GM18520 (cell line): ENCODE measurements around the gene SHMT1.
"Not testable (repeated sequence)": the region's sequence is repeated elsewhere in the genome, so short reads cannot be mapped to it uniquely, and the experiment has no call there.

ENCODE experiments used
- ATAC-seq: cut with Tn5 transposase; IDR thresholded peaks from one replicate; pipeline ENCODE4 v1.9.1; 2021; ENCODE audit not compliant: unreplicated experiment

The SHMT1 gene

GRCh38 chr17:18363101-18364049 lies at the start of gene SHMT1:
TSS of gene SHMT1 (minus strand) at chr17:18363550. CDS start at chr17:18355981, 7,569 bp downstream.
- peak; percentile 97 for ATAC-seq

GRCh38 chr17:18412001-18412538 lies 48.7 kb upstream of the SHMT1 start:
- ATAC-seq, result peak; percentile 43

GRCh38 chr17:18411377-18411864 lies 48.1 kb upstream of the SHMT1 start:
- not testable (repeated sequence) for ATAC-seq

- not testable (repeated sequence) for ATAC-seq
Observed at GRCh38 chr17:18410736-18411135, 47.4 kb upstream of the SHMT1 start.

- not testable (repeated sequence) for ATAC-seq
Observed at GRCh38 chr17:18409321-18409720, 46.0 kb upstream of the SHMT1 start.

- ATAC-seq, result not testable (repeated sequence)
Observed at GRCh38 chr17:18408906-18409305, 45.6 kb upstream of the SHMT1 start.

GRCh38 chr17:18403604-18404003 lies 40.3 kb upstream of the SHMT1 start:
- ATAC-seq, result peak; percentile 60

- ATAC-seq, result not testable (repeated sequence)
Observed at GRCh38 chr17:18403166-18403565, 39.8 kb upstream of the SHMT1 start.

- ATAC-seq, result not testable (repeated sequence)
Observed at GRCh38 chr17:18401872-18402590, 38.7 kb upstream of the SHMT1 start.

- not testable (repeated sequence) for ATAC-seq
Observed at GRCh38 chr17:18388728-18389127, 25.4 kb upstream of the SHMT1 start.

GRCh38 chr17:18388266-18388665 lies 24.9 kb upstream of the SHMT1 start:
- not testable (repeated sequence) for ATAC-seq

- ATAC-seq, result not testable (repeated sequence)
Observed at GRCh38 chr17:18387583-18387982, 24.2 kb upstream of the SHMT1 start.

- not testable (repeated sequence) for ATAC-seq
Observed at GRCh38 chr17:18384271-18384670, 20.9 kb upstream of the SHMT1 start.

GRCh38 chr17:18383079-18383481 lies 19.7 kb upstream of the SHMT1 start:
- not testable (repeated sequence) for ATAC-seq

- ATAC-seq, result no peak
Observed at GRCh38 chr17:18382441-18383078, 19.2 kb upstream of the SHMT1 start.

- no peak for ATAC-seq
Observed at GRCh38 chr17:18381953-18382245, 18.5 kb upstream of the SHMT1 start.

- ATAC-seq, result no peak
Observed at GRCh38 chr17:18381158-18381952, 18.0 kb upstream of the SHMT1 start.

- no peak for ATAC-seq
Observed at GRCh38 chr17:18380471-18381157, 17.3 kb upstream of the SHMT1 start.

- ATAC-seq, result no peak
Observed at GRCh38 chr17:18379246-18380146, 16.1 kb upstream of the SHMT1 start.
